Spleen (tissue), 11 donors: ENCODE data around the gene SCN8A. TPM values are rescaled to one million over a fixed set of nuclear protein-coding genes. Genes with fewer than 3 reads are reported as not detected.

Source experiments
- DNase-seq: peaks from one replicate; pipeline ENCODE4 v3.0.0-alpha.2; 2020
- H3K27ac ChIP-seq, 8 donors: fragments of 200-600 bp; sonication (generic) in 7 of 8; 1 replicate in 4 of 8; 2 replicates in 4 of 8; pipeline versions ENCODE4 v1.5.0 to v1.8.0; 2016 to 2021; ENCODE audit warnings: inconsistent platforms in 4 of 8, mild to moderate bottlenecking in 4 of 8, moderate library complexity in 1 of 8
- H3K27me3 ChIP-seq, 7 donors: fragments of 200-600 bp; sonication (generic) in 6 of 7; replicated peaks in 1 of 7; 1 replicate in 4 of 7; 2 replicates in 3 of 7; pipeline versions ENCODE4 v1.5.0 to v1.8.0; 2016 to 2021; ENCODE audit warnings: inconsistent platforms in 3 of 7, mild to moderate bottlenecking in 1 of 7
- H3K36me3 ChIP-seq, 6 donors: fragments of 200-600 bp; sonication (generic) in 5 of 6; 1 replicate in 4 of 6; 2 replicates in 2 of 6; pipeline versions ENCODE4 v1.5.0 to v1.8.0; 2016 to 2021; ENCODE audit warnings: inconsistent platforms in 2 of 6
- H3K4me1 ChIP-seq, 6 donors: fragments of 200-600 bp; sonication (generic) in 5 of 6; 1 replicate in 3 of 6; 2 replicates in 3 of 6; pipeline versions ENCODE4 v1.5.0 to v1.8.0; 2016 to 2021; ENCODE audit warnings: inconsistent platforms in 3 of 6
- H3K4me3 ChIP-seq, 8 donors: fragments of 200-600 bp; sonication (generic) in 7 of 8; 1 replicate in 4 of 8; 2 replicates in 4 of 8; pipeline versions ENCODE4 v1.5.0 to v1.8.0; 2016 to 2021; ENCODE audit warnings: inconsistent platforms in 4 of 8, mild to moderate bottlenecking in 4 of 8, moderate library complexity in 2 of 8
- H3K9me3 ChIP-seq, 8 donors: fragments of 200-600 bp; sonication (generic) in 7 of 8; 1 replicate in 4 of 8; 2 replicates in 4 of 8; pipeline versions ENCODE4 v1.5.0 to v1.8.0; 2016 to 2021; ENCODE audit warnings: inconsistent platforms in 4 of 8
- POLR2A ChIP-seq, 3 donors: fragments of 450-650 bp; IDR thresholded peaks; one replicate each; pipeline ENCODE4 v1.5.1; 2017; ENCODE audit warnings: antibody characterized with exemption in 3 of 3, mild to moderate bottlenecking in 1 of 3
- POLR2AphosphoS5 ChIP-seq, 3 donors: sonication (generic); formaldehyde crosslinking; IDR thresholded peaks; one replicate each; pipeline ENCODE4 v1.5.1; 2017; ENCODE audit warnings: antibody characterized with exemption in 3 of 3
- WGBS, 5 donors: extraction: QIAGEN DNeasy Blood & Tissue Kit in 3 of 5; methylation state at CpG; one replicate each; pipeline versions ENCODE4 v1.1.5 to v1.1.7; 2013 to 2018; 5-methylcytosine and 5-hydroxymethylcytosine counted together
- intact Hi-C: fragments of 100-400 bp; cut with DNase I; formaldehyde crosslinking; loops from one replicate; pipeline ENCODE4 v1.15.0; 2023; ENCODE audit warnings: low total_unique reads
- polyA plus RNA-seq, 3 donors: library from polyadenylated mRNA; stranded (reverse); fragments of 200-250 nt; gene quantifications; one replicate each; pipeline ENCODE4 v1.2.1, GENCODE V29; 2013
- total RNA-seq, 7 donors: library from RNA; depleted of rRNA in 3 of 7; stranded (reverse); fragments of >200 nt in 3 of 7; fragmentation: NEBNext Ultra II Directional in 4 of 7; extraction: Animal tissue kit (Norgen Biotek cat#: 25700) in 4 of 7; gene quantifications; one replicate each; pipeline versions ENCODE4 v1.1.0 to v1.2.1, GENCODE V29; 2016 to 2021
- TF ChIP-seq, protein P1 (sequence below), 11 experiments: fragments of 200-600 bp in 7 of 11; fragments of 450-650 bp in 4 of 11; sonication (generic) in 4 of 11; IDR thresholded peaks in 8 of 11; conservative IDR thresholded peaks in 3 of 11; 1 replicate in 7 of 11; 2 replicates in 4 of 11; pipeline versions ENCODE4 v1.4.0 to v1.8.0; 2016 to 2021; ENCODE audit warnings: antibody characterized with exemption in 11 of 11, inconsistent platforms in 4 of 11, mild to moderate bottlenecking in 1 of 11
- donor health status: healthy with polysubstance abuse.
- donor health status: DM: no; HTN: no; CAD: no; lungs with moderate emphysema.
- donor health status: DM: no; HTN: no; CAD: no.
- donor health status: Bipolar disorder and iron deficiency.
- donor health status: healthy.
- donor health status: DM: no; HTN: no; CAD: no.
- donor health status: DM: yes; HTN: yes; CAD: no.

Gene SCN8A
- total and polyA plus RNA-seq, 10 donors = 0.17 to 4.7 (median 3.0) TPM

DNA sequence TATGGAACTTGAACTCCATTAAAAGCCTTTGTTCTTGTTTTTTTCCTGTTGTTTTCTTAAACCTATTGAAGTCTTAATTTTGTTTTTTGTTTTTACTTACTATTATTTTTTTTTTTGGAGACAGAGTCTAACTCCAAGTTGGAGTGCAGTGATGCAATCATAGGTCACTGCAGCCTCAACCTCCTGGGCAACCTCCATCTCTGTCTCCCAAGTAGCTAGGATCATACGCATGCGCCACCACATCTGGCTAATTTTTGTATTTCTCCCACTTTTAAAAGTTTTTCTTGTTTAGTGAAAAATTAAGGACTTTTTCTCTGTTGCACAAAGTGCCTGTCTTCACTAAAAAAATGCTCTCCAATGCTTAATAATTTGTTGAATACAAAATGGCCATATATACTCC is 76.2 kb downstream of the SCN8A start:
- no peak for DNase-seq
- H3K27ac ChIP-seq = no peak overlapping the region
- H3K36me3 ChIP-seq = no peaks in the 10 kb centered on the region
- peaks cover 0 to 6% (median 0%) of the 10 kb centered on the region in 6 donors for H3K4me1 ChIP-seq
- WGBS, 5 donors = 97 to 99% (median 98%) methylated on average over 2 of the region's 2 CpGs
- H3K4me3 ChIP-seq = no peak overlapping the region
- no peak for TF ChIP-seq POLR2AphosphoS5 (IDR thresholded peaks at IDR 0.05)
- no peak for TF ChIP-seq POLR2A (IDR thresholded peaks at IDR 0.05)
- TF ChIP-seq, protein P1, sequence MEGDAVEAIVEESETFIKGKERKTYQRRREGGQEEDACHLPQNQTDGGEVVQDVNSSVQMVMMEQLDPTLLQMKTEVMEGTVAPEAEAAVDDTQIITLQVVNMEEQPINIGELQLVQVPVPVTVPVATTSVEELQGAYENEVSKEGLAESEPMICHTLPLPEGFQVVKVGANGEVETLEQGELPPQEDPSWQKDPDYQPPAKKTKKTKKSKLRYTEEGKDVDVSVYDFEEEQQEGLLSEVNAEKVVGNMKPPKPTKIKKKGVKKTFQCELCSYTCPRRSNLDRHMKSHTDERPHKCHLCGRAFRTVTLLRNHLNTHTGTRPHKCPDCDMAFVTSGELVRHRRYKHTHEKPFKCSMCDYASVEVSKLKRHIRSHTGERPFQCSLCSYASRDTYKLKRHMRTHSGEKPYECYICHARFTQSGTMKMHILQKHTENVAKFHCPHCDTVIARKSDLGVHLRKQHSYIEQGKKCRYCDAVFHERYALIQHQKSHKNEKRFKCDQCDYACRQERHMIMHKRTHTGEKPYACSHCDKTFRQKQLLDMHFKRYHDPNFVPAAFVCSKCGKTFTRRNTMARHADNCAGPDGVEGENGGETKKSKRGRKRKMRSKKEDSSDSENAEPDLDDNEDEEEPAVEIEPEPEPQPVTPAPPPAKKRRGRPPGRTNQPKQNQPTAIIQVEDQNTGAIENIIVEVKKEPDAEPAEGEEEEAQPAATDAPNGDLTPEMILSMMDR (IDR thresholded peaks at IDR 0.05 in 8 of 11, conservative IDR thresholded peaks at IDR 0.05 in 3 of 11) = no peak
- H3K9me3 ChIP-seq = no peaks in the 10 kb centered on the region
- intact Hi-C loops = no loop called here
- no peaks in the 10 kb centered on the region for H3K27me3 ChIP-seq

DNA sequence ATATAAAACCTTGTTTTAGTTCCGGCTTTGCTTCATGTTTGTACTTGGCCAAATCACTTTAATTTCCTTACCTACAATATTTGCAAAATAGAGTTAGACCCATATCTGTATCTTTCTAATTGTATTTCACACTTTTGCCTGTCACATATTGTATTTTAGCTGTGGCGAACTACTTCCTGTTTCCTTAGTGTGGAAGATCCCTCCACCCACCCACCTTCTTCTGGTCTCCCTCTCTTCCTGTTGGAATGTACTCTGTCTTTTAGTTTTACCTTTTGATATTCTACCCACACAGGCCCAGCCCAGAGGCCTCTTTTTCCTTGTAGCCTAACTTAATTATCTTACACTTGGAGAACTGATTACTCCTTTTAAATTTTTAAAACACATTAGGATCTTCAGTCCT is 78.2 kb downstream of the SCN8A start:
- intact Hi-C loops = no loop called here
- no peak overlapping the region for H3K4me3 ChIP-seq
- no peak for TF ChIP-seq POLR2A (IDR thresholded peaks at IDR 0.05)
- TF ChIP-seq POLR2AphosphoS5 (IDR thresholded peaks at IDR 0.05) = no peak
- TF ChIP-seq, protein P1 (IDR thresholded peaks at IDR 0.05 in 8 of 11, conservative IDR thresholded peaks at IDR 0.05 in 3 of 11) = no peak
- DNase-seq = no peak
- no peaks in the 10 kb centered on the region for H3K9me3 ChIP-seq
- H3K36me3 ChIP-seq = no peaks in the 10 kb centered on the region
- no peaks in the 10 kb centered on the region for H3K27me3 ChIP-seq
- H3K27ac ChIP-seq = no peak overlapping the region
- WGBS, 5 donors = 49 to 66% (median 60%) methylated on average over 2 of the region's 2 CpGs
- peaks cover 0 to 6% (median 0%) of the 10 kb centered on the region in 6 donors for H3K4me1 ChIP-seq

DNA sequence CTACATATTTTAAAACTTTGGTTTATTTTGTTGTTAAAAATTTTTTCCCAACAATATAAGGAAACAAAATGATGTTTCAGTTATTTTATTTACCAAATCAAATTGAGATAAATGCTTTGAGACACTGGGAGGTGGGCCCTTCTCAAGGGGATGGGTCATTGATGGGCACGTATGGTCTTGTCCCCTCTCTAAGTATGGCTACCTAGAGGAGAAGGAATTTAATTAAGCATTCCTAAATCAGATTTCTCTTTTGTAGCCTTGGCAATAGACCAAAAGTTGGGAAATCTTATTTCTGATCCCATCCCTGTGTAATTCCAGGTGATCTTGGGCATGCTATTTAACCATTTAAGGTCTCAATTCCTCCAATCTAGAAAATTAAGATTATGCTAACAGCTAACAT is 79.0 kb downstream of the SCN8A start:
- DNase-seq = no peak
- no peak overlapping the region for H3K27ac ChIP-seq
- H3K27me3 ChIP-seq = no peaks in the 10 kb centered on the region
- intact Hi-C loops = no loop called here
- TF ChIP-seq POLR2A (IDR thresholded peaks at IDR 0.05) (no peak), POLR2AphosphoS5 (IDR thresholded peaks at IDR 0.05) (no peak)
- TF ChIP-seq, protein P1 (IDR thresholded peaks at IDR 0.05 in 8 of 11, conservative IDR thresholded peaks at IDR 0.05 in 3 of 11) = no peak
- H3K36me3 ChIP-seq = no peaks in the 10 kb centered on the region
- WGBS, 5 donors = 92 to 97% (median 95%) methylated on average over 1 of the region's 1 CpG
- H3K9me3 ChIP-seq = no peaks in the 10 kb centered on the region
- peaks cover 0 to 6% (median 0%) of the 10 kb centered on the region in 6 donors for H3K4me1 ChIP-seq
- H3K4me3 ChIP-seq = no peak overlapping the region

DNA sequence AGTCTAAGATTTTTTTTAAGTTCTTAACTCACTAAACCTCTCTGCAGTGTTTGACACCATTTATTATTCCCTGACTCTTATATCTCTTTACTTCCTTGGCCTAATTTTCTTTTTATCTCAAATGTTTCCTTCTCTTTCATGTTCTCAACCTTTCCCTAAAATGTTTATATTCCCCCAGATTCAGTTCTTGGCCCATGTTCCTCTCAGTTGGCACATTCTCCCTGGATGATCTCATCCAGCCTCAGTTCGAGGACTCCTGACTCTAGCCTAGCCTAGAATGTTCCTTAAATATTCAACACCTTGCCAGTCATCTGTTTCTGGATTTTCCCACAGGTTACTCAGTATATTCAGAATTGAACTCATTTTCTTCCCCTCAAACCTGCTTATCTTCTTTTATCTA is 81.3 kb downstream of the SCN8A start:
- DNase-seq = no peak
- no peak for TF ChIP-seq POLR2A (IDR thresholded peaks at IDR 0.05)
- TF ChIP-seq, protein P1 (IDR thresholded peaks at IDR 0.05 in 8 of 11, conservative IDR thresholded peaks at IDR 0.05 in 3 of 11) = no peak
- TF ChIP-seq POLR2AphosphoS5 (IDR thresholded peaks at IDR 0.05) = no peak
- intact Hi-C loops = no loop called here

More for the DNA sequence above, 81.3 kb downstream of the SCN8A start:
- Histone ChIP-seq H3K27ac (no peak overlapping the region), H3K27me3 (no peaks in the 10 kb centered on the region), H3K9me3 (no peaks in the 10 kb centered on the region), H3K4me1 (peaks cover 0 to 6% (median 0%) of the 10 kb centered on the region in 6 donors), H3K4me3 (no peak overlapping the region), H3K36me3 (no peaks in the 10 kb centered on the region)
- whole genome bisulfite sequencing, 5 donors = 39 to 73% (median 57%) methylated on average over 1 of the region's 1 CpG
